Posterior cingulate gyrus (tissue), 11 donors: ENCODE measurements around the gene ZNF691.
"Not testable (repeated sequence)": the region's sequence is repeated elsewhere in the genome, so short reads cannot be mapped to it uniquely, and the experiment has no call there.

ENCODE experiments used
- DNase-seq, 10 donors: peaks; one replicate each; pipeline versions ENCODE4 v3.0.0 to v3.0.0-alpha.2; 2020 to 2021; ENCODE audit warnings: mixed read lengths in 3 of 10
- intact Hi-C: fragments of 100-400 bp; cut with DNase I; formaldehyde crosslinking; loops from one replicate; pipeline ENCODE4 v1.15.1; 2023

ZNF691 gene, protein sequence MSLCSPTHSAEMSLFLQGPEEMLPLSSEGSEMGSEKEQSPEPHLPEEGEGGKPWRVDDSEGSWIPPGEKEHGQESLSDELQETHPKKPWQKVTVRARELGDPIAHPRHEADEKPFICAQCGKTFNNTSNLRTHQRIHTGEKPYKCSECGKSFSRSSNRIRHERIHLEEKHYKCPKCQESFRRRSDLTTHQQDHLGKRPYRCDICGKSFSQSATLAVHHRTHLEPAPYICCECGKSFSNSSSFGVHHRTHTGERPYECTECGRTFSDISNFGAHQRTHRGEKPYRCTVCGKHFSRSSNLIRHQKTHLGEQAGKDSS

DNA sequence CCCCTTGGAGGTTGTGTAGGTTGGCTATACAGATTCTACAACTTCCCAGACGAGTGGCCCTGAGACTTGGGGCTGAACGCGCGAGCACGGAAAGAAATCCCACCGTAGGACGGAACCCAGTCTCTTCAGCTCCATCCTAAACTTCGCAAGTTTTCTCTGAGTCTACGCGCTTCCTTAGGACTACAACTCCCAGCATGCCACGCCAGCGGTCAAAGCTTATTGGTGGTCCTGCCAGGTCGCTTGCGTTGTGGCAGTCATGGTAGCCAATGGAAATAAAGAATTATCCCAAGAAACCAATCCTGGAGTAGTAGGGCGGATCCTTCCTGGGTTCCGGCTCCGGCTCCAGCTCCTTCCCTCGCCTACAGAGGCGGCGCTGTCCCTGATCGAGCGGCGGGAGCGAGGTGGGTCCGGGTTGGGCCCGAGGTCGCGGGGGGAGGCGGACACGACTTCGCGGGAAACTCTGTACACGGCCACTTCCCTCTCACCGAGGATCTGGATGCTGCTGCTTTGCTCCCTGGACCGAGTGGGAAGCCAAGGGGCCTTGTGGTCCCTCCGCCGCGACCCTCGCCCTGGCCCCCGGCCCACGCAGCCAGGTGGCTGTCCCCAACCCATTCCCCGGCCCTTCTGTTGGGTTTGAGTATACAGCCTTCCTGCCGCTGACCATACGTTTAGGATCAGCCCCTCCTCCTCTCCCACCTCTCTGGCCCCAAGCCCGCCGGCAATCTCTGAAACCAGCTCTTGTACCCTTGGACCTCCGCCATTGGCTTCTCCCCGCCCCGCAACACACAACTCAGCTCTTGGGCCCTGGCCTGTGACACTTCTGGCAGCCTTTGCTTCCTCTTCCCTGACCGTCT is at the start of gene ZNF691:
Gene ZNF691, plus strand, starts transcription at position 357 of the 854 bp plus-strand sequence. CDS start 3,046 bp downstream, outside the sequence.
- peak; percentile 86 to 99 (median 91) for DNase-seq
- intact Hi-C loops = loop anchor here (2.0 kb wide), 1 partner anchor 30 kb away; the partner anchor contains the start of genes ERMAP and SVBP

DNA sequence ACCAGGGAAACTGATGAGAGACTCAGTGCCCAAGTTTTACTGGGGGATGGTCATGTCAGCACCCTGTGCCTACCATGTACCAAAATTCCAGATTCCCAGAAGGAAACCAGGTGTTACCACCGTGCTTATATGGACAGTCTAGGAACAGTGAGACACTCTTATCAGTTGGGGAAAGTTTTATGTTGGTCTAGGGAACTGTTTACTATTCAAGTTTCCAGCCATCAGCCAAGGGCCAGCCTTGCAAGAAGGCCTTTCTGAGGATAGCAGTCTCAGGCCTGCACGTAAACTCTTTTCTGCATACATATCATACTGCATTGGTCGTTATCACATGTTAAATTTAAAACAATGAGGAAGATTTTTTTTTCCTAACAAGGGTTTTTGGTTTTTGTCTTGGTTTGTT is 49.0 kb upstream of the ZNF691 start:
- intact Hi-C loops = no loop called here
- DNase-seq = no peak

DNA sequence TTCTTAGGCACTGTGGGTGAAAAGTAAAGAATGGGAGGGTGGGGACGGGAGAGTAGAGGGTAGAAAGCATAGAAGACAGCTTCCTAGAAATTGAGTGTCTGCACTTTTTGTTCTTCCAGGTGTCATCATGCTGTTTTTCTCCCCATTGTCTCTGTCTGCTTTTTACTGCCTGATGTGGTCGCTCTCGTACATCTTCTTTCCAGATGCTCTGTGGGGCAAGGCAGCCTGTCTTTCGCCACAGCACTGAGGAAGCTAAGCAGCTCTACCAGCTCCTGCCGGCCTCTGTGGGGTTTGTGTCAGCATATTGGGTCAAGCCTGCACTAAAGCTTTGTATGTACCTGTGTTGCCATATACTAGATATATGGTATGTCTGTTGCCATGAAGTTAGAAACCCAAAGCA is 48.4 kb upstream of the ZNF691 start:
- no peak for DNase-seq
- intact Hi-C loops = no loop called here

DNA sequence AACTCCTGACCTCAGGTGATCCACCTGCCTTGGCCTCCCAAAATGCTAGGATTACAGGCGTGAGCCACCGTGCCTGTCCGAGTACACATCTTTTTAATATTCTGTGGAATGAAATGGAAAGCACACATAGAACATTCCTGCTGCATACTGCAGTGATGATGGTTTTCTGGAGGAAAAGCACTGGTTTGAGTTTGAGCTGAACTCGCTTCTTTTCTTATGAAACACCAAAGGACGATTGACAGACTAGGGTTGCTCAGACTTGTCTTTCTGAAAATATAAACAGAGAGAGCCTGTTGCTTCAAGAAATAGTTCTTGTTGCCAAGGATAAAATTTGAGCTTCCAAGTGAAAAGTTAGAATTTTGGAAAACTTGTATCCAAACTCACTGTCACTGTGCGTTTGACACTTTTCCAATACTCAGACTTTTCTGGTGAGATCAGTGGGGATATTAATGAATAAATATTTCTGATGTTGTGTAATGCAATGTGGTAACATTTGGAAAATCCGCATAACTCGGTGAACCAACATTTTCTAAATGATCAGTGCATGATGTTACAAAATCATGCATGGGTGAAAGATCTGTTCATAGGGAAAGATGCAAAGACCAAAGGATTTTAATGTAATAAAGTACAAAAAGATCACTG is 44.5 kb upstream of the ZNF691 start:
- no peak for DNase-seq
- intact Hi-C loops = no loop called here

DNA sequence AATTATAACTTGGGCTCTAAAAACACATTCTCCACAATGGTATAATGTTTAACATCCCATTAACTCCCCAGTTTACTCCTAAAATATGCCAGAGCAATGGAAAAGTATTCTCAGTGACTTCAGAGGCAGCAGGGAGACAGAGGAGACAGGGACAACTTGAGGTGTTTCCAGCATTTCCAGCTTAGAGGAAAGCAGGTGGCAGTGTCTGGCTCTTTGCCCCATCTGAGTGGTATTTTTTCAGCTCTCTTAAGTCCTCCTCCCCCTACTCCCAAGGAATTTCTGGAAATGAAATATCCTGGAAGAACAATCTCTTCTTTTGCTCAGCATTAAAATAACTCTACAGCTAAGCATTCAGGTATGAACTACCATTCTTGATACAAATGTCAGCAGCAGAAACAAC is 40.2 kb upstream of the ZNF691 start:
- no peak for DNase-seq
- intact Hi-C loops = no loop called here

DNA sequence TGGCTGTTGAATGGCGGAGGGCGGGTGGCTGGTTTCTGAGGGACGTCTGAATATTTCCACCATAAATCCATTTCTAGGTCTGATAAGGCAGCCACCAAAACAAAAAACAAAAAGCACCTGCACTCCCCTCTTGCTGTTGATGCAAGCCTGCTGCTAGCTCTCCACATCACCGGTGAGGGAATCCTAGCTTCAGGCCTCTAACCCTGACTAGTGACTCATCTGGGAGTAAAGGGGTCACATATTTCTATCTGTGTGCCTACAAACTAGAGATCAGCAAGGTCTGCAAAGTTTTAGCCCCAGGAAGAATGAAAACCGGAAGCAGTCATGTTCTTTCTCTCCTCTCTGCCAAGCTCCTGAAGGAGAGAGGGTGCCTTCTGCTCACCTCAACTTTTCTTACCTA is 39.8 kb upstream of the ZNF691 start:
- intact Hi-C loops = no loop called here

DNA sequence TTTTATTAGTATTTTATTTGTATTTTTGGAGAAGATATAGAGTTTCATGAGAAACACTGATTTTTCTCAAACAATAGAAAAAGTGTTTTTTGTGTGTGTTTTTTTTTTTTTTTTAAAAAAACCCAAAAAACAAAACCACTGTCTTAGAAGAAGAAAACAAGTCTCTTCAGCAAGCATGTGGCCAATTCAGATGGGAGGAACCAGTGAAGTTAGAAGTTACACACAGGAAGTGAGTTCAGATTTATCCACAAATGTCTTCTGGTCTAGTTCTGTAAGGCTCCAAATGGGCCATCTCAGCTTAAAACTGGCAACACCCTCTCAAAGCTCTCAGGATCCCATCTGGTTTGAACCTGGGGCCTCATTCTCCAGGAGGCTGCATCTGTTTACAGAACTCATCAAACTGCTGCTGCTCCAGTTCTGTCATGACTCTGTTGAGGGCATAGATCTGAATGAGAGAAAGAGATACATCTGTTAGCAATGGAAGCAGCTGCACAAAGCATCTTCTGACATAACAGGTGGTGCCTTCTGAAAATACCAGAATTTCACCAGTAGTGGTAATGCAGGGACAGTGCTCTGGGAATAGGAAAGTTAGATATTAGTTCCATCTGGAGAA is 39.3 kb upstream of the ZNF691 start:
- DNase-seq = no peak

More for the DNA sequence above, 39.8 kb upstream of the ZNF691 start:
- no peak for DNase-seq

DNA sequence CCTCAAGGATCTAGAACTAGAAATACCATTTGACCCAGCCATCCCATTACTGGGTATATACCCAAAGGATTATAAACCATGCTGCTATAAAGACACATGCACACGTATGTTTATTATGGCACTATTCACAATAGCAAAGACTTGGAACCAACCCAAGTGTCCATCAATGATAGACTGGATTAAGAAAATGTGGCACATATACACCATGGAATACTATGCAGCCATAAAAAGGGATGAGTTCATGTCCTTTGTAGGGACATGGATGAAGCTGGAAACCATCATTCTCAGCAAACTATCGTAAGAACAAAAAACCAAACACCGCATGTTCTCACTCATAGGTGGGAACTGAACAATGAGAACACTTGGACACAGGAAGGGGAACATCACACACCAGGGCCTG is 31.6 kb upstream of the ZNF691 start:
- DNase-seq = not testable (repeated sequence)
- intact Hi-C loops = loop anchor here (5.0 kb wide), 1 partner anchor 107 kb away; no protein-coding TSS in a partner anchor

More for the DNA sequence above, 39.3 kb upstream of the ZNF691 start:
- intact Hi-C loops = no loop called here

DNA sequence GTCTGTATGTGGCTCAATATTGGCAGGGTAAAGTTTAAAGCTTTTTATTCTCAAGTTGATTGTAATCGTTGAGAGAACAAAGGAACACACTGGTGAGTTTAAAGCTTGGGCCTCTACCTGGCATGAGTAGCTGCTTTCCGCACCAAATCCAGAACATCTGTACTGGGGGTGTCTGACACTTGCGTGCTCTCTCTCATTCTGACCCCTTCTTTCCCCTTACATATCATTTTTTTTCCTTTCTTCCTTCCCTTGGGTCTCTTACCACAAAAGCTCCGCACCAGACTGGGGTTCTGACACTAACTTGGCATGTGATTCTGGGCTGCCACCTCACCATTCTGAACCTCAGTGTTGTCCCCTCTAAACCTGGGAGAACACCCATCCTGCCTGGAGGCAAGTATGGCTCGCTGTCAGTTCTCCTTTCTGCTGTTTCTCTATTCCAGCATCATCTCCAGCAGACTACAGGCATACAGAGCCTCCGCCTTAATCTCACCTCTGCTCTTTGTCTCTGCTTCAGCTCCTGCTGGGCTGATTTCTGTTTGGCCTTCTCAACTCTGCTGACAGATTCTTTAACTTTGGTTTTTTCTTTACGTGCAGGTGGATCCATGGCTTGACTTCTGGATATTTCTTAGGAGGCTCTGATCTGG is 30.4 kb upstream of the ZNF691 start:
- intact Hi-C loops = loop anchor here (2.0 to 5.0 kb wide), 2 partner anchors 31 to 106 kb away; partner anchors contain the start of gene ZNF691
- DNase-seq = no peak

DNA sequence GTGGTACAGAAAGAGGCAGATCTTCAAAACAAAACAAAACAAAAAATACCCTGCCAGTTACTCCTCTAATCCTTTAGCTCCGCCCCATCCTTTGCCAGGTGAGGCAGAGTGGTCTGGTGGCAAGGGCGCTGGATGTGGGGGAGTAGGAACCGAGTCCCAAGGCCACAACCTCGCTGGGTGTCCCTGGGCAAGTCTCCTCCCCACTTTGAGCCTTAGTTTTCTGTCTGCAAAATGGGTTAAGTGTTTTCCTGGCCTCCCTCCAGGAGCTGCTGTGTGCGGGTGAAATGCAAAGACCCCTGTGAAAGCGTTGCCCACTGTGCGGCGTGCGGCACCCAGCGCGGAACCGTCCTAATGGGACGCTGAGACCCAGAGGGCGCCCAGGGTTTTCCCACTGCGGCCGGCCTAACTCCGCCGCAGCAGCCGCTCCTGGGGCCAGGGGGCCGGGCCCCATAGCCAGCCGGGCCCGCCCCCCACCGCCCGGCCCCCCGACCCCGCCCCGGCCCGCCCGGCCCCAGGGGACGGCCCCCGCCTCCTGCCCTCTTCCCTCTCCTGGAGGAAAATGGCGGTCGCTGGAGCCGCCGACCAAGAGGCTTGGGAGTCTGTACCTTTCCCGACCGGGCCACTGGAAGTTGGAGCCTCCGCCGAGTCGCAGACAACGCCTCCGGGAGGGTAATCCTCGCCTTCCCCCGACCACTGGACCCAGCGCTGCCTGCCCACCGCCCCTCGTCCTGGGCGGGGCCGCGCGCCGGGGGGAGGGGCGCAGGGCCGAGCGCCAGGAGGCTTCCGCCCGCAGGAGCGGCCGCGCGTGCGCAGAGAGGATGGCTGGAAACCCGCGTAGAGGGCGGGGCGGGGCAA is 29.6 kb upstream of the ZNF691 start, which contains the start of the genes ERMAP and SVBP:
Gene ERMAP, plus strand, starts transcription at position 538 of the 855 bp plus-strand sequence. CDS start 13,327 bp downstream, outside the sequence.
Gene SVBP, minus strand, starts transcription at position 813 of the 855 bp plus-strand sequence. CDS start 853 bp downstream, outside the sequence.
- DNase-seq = peak; percentile 87 to 99 (median 92)
- intact Hi-C loops = loop anchor here (1.0 to 5.0 kb wide), 3 partner anchors 30 to 105 kb away; partner anchors contain the start of genes C1orf50, P3H1 and ZNF691

DNA sequence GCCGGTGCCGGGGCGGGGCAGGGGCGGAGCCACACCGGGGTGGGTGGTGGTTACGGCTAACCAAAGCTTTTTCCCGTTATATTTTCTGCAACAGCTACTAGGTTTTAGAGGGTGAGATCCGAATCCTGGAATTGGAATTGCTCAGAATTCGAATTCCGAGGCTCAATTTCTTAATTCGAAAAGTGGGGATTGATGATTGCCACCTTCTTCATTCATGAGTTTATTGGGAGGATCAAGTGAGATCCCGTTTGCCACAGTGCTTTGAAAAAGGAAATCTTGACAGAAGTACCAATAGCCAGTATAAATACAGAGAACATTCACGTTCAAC is 29.0 kb upstream of the ZNF691 start:
- DNase-seq = no peak
- intact Hi-C loops = loop anchor here (1.0 to 5.0 kb wide), 3 partner anchors 29 to 105 kb away; partner anchors contain the start of genes C1orf50, P3H1 and ZNF691

DNA sequence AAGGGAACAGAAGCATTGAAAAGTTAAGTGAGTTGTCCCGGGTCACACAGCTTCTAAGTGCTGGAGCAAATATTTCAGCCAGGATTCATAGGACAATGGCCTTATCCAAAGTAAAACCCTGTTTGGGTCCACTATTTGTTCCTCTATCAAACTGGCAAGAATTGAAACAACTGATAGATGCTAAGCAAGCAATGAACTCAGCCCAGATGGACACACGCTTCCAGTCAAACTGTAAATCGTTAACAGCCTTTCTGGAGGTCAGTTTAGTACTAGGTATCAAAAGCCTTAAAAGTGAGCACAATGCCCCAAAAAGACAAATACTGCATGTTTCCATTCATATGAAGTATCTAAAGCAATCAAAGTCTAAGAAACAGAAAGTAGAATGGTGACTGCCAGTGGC is 28.4 kb upstream of the ZNF691 start:
- intact Hi-C loops = loop anchor here (1.0 to 5.0 kb wide), 3 partner anchors 29 to 104 kb away; partner anchors contain the start of genes C1orf50, P3H1 and ZNF691
- no peak for DNase-seq

DNA sequence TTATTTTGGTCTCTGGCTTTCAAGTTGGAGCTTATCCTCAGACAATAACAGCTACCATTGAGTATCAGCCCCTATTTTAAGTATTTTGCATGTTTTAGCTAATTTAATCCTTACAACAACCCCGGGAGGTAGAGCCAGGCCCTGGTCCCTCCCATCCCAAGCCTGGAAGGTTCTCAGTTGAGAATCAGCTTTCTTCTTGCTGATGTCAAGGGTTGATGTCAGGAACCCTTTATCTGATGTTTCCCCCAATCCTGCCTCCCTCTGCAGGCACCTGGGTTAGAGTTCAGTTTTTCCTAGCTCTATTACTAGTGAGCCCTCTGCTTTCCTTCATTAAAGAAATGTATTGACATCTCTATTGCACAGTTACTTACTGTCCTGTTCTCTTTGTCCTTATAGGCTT is 25.6 kb upstream of the ZNF691 start:
- intact Hi-C loops = no loop called here
- no peak for DNase-seq

DNA sequence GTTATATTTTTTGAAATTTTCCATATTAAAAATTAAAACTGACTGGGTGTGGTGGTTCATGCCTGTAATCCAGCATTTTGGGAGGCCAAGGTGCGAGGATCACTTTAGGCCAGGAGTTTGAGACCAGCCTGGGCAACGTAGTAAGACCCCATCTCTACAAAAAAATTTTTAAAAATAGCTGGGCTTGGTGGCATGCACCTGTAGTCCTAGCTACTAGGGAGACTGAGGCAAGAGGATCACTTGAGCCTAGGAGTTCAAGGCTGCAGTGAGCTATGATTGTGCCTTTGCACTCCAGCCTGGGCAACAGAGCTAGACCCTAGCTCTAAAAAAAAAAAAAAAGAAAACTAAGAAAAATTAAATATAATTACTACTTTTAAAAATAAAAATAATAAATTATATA is 24.7 kb upstream of the ZNF691 start:
- intact Hi-C loops = no loop called here
- DNase-seq = no peak

DNA sequence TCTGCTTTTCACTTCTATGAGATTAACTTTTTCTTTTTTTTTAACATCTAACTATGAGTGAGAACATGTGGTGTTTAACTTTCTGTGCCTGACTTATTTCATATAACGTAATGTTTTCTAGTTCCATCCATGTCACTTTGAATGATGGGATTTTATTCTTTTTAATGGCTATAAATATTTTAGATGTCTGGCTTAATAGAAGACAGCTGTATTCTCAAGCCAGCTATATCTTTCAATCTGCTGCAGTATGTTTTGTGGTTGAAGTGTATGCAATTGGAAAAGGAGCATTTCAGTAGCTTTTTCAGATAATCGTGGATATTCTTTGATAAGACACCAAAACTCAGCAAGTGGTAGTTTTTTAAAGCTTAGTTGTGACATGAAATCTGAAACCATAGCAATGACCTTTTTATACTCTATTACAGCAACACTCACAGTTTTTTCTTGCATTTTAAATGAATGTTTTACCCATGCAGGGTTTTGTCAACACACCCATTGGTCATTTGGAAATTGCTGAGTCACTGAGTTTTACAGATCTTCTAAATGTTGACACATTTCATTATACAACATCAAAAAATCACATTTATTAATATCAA is 23.5 kb upstream of the ZNF691 start:
- intact Hi-C loops = no loop called here
- DNase-seq = no peak

DNA sequence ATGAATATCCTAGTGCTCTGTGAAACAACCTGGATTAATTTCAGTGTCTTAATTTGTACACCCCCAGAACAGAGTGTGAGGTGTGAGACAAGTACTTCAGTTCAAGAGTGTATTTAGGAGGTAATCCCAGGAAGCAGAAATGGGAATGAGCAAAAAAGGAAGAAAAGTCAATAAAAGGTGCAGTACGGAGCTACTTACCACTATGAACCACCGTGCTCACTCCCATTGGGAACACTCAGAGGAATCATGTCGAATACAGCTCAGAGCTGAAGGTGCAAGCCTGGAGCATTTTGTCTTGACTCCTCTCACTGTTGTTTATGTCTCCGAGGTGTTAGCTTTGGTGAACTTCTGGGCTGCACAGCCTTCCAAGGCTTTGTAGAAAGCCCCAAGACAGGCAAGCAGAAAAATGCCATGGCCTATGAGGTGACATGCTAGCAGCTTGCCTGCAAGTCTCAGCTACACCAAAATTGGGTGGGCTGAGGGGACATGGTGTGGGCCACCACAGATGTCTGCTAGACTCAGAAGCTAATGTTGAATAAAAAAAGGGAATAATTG is 21.9 kb upstream of the ZNF691 start:
- no peak for DNase-seq
- intact Hi-C loops = no loop called here

DNA sequence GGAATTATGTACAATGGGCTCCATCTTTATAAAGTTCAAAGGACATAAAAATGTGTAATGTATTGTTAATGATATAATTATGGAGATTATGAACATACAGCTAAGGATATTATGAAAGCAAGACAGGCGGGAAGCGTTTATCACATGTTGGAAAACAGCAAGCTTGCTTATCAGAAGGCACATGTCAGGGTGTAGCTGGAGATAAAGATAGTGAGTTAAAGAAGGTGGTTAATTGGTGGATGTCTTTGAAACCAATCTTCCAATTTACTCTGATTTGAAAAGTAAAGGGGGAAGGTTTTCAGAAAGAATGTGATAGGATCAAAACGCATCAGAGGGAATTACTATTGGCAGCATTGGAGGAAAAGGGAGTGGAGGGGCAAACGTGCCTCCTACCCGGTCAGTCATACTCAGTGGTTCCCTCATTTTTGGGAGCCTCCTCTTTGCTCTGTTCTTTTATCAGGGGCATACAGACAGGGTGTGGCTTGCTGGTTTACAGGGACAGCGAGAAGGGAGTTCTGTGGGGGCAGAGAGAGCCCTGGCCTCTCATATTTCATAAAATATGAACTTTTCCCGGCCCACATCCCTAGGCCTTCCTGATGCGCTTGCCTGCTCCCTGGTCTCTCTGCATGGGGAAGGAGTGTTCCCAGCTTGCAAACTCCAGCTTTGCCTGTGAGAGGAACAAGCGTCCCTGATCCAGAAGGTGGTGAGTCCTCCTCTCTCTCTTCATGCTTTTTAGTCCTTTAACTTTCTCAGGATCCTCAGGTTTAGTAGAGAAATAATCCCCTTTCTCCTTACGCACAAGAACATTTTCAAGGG is 21.2 kb upstream of the ZNF691 start:
- intact Hi-C loops = no loop called here
- DNase-seq = no peak
